NCI-H1105 treated with DMSO at 0.1 percent for 48 hours (cell line): ENCODE data around the gene CEP112.

ENCODE experiments used
- DNase-seq: peaks from one replicate; lab custom pipeline; 2025; lab: John Stamatoyannopoulos, UW

Gene CEP112

DNA sequence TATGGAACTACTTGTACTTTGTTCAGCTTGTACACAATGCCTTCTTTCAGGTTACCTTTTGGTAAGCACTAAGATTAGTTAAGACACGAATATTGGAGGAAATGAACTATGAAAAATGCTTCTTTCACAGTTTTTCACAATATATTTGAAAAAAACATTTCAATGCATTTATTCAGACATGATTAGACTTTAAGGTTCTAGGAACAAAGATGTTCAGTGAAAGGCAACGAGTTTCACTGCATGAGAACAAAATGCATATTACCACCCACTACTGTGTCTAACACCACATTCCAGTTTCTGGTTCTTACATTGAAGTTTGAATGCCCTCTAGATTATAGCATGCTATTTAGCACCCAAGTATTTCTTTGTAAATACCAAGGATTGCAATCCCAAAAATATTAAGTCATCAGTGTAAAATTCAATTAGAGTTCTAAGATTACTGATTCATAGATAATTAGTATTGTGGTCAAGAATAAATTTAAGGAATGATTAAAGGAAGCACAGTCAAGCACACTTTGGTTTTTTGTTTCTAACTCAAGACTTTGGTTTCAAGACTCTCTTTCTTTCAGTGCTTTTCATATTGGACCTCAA is 261.7 kb downstream of the CEP112 start:
- no peak for DNase-seq

DNA sequence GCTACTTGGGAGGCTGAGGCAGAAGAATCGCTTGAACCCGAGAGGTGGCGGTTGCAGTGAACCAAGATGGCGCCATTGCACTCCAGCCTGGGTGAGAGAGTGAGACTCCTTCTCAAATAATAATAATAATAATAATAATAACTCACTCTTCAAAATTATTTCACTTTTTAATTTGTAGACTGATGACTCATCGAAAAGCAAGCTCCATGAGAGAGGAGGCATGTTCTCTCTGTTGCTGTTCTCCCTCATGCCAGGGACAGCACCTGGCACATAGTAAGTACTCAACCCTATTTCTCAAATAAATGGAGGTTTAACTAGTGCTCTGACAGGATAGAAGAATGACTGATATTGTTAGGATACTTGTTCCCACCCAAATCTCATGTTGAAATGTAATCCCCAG is 265.3 kb downstream of the CEP112 start:
- DNase-seq, result no peak

DNA sequence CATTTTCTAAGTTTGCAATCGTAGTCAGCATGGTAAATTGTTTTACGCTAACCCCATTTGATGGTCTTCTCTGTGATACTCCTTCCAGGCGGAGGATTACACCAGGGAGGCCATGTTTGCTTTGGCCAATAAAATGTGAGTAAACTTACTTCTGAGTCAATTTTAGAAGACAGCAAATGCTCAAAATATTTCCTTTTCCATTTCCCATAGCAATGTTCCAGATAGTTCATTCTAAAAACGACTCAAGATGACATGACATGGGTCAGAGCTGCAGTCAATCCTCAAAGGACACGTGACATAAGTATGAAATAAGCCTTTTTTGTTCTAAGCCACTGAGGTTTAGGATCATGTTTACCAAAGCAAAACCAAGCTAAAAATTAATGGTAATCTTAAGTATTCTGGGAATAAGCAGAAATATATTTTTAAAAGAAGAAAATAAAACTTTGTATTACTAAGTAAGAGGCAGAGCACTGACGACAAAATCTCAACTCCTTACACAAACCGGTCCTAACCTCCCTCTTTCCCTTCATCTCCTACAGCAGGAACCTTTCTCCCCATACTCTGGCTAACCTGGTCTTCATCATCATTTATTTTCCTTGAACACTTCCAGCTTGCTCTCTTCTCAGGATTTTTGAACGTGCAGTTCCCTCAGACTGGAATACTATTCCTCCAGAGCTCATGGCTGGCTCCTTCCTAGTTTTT is 266.2 kb downstream of the CEP112 start:
- DNase-seq, result no peak

DNA sequence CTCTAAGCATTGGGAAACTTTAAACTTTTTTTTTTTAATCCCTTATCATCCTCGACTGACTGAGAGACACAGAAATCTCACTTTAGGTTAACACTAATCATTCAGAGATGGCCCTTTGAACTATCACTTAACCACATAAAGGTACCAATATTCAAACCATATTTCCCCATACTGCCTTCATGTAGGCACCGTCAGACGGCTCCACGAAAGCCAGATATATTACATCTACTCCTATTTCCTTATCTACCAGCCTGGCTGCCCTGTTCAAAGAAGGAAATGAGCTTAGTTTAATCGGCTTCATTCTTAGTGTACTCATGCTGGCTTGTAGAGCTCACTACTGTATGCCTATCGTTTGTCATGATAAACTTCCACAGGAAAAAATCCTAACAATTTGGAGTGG is 270.9 kb downstream of the CEP112 start:
- DNase-seq, result no peak

DNA sequence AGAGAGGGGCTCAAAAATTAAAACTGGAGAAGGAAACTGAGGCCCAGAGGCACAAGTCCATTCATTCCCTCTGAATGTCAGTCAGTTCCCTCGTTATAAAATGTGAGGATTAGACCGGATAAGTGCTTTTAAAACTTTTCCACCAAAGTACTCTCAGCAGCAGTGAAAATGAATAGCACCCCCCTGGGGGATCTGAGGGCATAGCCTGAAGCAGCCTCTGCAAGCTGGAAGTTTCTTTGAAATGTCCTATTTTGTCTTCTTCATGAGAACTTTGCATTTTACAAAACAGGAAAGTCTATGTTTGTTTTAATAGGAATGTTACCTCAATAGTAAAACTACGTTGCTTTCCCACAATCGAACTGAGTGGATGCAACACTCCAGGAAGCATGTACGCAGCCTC is 273.0 kb downstream of the CEP112 start:
- no peak for DNase-seq

DNA sequence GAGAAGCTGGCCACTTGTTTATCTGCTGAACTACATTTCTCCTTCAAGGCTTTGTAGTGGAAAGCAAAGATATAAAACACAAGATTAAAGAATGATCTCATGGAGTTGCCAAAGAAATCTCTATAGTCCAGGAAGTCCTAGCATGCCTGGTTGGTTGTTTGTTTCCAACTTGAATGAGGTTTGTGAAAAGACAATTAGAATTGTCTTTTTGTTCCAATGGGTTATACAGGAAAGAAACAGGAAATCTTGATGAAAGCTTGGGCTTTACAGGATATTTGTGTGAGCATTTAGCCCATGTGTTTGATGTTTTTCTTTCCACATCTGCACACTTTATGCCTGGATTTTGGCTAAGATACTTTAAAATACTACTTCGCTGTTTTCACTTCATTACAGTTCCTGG is 273.4 kb downstream of the CEP112 start:
- DNase-seq, result no peak

DNA sequence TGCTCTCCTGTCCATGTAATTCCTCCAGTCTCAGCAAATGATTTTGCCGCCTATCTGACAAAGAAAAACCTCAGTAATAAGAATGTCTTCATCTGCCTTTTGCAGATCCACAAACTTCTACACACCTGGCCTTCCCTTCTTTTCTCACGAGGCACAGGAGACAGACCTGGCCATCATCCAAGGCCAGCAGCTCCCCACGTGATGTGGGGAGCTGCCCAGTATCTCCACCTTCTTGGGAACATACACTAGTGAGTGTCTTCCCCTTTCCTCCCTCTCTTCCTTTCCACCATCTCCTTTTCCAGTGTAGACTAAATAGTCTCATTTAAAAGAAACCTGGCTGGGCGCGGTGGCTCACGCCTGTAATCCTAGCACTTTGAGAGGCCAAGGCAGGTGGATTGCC is 274.4 kb downstream of the CEP112 start:
- no peak for DNase-seq

DNA sequence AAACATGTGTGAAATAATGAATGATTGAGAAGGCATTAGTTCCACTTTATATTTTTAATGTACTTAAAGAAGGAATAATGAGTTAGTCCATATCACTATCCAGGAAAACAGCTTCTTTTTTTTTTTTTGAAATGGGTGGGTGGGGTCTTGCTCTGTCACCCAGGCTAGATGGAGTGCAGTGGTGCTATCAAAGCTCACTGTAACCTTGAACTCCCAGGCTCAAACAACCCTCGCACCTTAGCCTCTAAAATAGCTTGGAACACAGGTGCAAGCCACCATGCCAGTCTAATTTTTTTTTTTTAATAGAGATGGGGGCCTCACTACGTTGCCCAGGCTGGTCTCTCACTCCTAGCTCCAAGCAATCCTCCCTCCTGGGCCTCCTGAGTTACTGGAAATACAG is 275.5 kb downstream of the CEP112 start:
- DNase-seq, result no peak

DNA sequence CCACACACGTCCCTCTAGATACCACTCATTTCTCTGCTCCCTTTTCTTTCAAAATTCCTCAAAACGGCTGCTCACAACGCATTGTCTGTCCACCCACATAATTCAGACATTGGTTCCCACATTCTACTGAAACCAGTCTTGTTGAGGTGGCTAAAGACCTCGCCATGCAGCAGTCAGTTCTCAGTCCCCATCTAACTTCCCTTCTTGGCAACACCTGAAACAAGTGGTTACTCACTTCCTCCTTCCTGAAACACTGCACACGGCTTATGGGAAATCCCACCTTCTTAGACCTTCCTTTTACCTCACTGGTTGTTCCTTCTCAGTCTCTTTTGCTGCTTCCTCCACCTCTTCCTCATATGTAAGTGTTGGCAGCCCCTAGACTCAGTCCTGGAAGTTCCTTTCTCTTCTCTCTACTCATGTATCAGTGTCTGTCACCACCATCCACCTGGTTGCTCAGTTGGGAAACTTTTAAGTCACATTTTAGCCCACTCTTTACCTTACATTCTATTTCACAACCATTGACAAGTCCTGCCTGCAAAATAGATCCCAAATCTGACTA is 277.1 kb downstream of the CEP112 start:
- no peak for DNase-seq

DNA sequence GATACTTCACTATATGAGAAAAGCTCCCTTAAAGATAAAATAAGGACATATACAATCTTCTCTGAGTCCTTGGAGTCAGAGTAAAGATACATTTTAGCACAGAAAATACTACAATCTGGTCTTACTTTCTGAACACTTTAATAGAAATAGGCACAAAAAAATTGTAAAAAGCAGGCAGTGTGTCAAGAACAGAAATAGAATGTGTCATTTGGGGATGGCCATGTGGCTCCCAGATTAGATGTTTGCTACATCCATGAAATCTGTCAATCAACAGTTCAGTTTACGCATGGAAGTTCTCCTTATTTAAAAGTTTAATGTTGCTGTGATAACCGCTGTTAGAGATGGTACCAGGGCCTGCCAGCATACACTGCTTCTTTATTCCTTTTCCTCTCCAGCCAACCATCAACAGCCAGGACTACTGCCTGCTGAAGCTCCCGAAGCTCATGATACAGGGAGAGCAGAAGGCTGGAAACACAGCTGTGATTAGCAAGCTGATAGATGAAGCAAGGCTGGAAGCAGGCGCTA is 278.5 kb downstream of the CEP112 start:
- no peak for DNase-seq

DNA sequence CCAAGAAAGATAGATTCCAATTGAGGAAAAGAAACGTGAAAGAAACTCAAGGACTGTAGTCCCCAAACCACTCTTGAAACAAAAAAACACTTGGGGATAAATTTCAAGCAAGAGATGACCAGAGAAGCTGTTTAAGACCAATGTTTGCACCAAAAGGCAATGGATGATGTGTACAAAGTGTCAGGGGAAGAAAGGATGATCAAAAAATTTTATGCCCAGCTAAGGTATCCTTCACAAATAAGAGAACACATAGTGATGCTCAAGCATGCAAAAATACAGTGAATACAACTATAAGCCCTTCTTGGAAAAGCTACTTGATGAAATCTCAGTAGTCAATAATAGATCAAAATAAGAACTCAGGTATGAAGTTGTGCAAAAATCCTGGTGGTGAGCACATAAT is 281.1 kb downstream of the CEP112 start:
- DNase-seq, result no peak

DNA sequence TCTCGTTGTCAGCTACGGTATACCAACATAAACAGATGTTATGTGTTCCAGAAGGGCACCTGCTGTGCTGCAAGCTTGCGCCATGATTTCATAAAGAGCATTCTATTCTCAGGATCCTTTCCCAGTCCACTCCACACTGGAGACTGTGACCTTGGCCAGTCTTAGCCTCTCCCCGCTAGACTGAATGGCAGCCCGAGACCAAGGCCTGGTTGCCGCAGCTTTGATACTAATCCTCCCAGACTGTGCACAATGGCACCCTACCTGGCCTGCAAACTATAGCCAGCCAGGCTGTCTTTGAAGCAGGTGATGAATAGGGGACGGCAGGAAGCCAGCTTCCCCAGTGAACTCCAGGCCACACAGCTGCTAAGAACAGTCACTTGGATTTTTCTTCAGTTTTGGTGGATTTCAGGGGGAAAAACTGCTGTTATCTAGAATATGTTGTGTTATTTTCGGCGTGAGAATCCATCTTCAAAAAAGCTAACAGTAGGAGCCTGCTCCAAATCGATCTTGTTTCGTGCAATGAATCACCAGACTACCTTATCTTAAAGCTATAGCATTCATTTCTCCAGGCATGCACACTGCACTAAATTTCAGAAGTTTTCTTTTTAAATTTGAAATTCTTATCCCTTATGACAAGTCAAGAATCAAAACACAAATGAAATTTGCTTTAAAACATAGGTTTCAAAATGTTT is 289.0 kb downstream of the CEP112 start:
- no peak for DNase-seq

DNA sequence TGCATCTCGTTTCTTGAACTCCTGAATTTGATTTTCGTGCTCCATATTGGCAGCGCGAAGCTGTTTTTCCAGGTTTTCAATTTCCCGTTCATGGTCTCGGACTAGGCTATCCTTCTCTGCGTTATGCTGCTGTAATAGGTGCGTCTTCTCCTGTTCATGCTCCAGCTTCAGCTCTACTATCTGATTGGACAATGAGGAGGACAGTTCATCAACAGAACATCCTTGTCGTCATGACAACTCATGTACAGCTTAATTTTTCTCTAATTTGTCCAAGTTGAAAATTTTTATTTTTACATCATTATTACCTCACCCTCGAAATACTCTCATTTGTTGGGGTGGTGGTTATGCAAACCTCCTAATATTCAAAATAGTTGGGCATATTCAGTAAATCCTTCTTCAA is 289.8 kb downstream of the CEP112 start:
- no peak for DNase-seq

DNA sequence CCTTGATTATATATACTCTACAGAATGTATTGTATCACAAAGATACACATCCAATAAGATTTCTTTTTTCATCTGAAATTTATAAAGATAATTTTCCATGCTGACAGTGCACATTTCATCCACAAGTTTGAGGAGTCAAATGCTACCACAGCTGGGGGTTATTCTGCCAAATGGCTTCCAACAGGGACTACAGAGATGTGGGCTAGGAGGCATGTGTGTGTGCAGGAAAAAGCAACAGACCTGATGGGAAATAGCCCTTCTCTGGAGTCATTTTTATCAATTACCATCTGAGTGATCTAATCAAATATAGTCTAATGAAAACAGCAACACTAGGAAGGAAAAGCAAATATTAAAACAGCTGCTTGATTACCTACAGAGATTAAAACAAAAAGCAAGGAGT is 290.5 kb downstream of the CEP112 start:
- DNase-seq, result no peak

DNA sequence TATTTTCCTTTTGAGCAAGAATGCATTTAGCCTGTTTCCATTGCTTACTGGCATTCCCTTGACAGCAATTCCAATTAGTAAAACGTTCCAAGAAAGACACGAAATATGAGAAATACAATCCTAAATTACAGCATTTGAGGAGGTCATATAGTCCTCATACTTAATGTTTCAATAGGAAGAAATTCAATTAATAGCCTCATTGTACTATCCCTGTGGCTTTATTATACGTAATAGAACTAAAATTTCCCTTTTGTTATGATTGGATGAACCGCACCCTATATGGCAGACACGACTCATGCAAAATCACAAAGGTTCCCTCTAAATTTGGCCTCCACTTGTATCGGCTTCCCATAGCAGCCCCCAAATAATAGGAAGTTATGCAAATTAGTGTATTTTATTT is 291.7 kb downstream of the CEP112 start:
- no peak for DNase-seq

DNA sequence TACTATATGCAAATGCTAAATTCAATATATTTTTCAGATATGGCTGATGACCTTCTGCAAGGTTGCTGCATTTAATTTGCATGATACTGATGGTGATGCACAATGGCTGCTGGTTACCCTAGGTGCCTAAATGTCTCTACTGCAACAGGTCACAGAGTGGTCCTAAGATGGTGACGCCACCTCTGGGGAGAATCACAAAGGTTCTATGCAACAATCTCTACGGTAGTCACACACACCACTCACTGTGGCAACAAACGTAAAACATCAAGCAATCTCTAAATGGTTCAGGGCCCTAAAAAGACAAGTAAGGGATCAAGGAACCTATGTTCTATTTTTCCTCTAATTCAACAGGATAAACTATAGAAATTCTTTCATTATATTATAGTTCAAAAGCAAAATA is 293.3 kb downstream of the CEP112 start:
- DNase-seq, result no peak

DNA sequence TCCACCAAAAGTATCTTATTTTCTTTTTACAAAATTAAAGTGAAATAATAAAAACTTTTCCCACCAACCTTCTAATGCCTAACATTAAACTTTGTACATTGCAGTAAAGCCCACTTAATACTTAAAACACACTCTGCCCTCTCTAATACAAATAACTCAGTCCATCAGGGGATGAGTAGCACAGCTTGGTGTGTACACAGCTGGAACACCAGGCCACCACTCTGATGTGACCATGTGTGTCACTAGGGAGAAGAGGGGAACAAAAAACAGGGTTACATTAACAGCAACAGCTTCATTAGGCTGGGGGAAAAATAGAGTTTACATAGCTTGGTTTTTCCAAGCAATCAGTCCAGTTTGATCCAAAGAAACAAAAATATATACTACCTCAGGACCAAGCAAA is 295.0 kb downstream of the CEP112 start:
- no peak for DNase-seq

DNA sequence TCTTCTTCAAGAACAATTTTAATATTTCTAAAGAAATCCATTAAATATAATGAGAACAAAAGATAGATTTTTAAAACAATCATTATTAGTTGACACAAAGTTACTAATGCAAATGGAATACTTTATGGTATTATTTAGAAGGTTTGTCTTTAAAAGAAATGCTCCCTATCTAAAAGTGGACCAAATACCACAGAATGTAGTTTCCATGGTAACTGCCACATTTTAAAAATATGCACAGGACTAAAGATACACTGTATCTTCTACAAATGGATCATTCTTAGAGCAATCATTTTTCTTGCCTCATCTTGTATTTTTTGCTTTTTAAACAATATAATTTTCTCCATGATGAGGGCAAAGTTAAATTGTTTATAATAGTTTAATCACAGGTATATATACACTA is 296.0 kb downstream of the CEP112 start:
- DNase-seq, result no peak

DNA sequence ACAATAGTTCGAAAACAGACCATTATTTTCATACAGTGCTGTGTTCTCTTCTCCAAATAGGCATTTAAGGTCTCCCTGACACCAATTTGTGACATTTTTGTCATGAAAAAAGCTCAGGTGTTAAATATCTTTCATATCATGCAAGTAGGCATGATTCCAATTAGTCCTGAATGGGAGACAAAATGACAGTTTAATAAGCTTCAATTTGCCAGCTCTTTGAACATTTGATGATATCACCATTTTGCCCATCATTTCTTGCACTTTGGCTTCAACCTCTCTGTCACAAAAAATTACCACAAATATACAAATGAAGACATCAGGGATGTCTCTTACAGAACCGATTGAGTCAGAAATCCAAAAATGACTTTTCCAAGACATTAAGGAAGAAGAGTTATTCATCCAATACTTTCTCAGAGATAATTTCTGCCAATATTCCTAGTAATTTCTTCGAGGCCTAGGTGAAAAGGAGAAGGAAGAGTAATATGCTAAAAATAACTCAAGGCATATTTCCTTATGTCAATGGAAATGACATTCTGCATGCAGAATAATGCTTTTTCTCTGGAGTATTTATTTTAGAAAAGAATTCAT is 298.1 kb downstream of the CEP112 start:
- DNase-seq, result no peak

DNA sequence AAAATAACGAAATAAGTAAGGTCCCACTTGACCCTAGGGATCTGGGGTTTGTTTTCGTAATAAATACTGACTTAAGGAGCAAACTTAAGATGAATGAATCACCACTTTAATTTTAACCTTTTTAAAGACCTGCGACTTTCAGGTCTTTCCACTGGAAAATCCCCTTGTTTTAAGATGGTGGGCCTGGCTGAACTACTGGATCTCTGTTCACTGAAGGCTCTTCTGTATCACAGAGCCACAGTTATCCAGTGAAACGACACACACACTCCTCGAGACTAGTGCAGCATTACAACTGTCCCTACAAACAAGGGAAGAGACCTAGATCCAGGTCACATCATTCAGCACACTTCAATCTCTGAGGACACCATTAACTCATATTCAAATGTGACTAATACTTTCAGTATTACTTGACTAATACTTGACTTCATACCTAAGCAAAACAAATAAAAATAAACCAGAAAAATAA is 299.0 kb downstream of the CEP112 start:
- DNase-seq, result no peak

DNA sequence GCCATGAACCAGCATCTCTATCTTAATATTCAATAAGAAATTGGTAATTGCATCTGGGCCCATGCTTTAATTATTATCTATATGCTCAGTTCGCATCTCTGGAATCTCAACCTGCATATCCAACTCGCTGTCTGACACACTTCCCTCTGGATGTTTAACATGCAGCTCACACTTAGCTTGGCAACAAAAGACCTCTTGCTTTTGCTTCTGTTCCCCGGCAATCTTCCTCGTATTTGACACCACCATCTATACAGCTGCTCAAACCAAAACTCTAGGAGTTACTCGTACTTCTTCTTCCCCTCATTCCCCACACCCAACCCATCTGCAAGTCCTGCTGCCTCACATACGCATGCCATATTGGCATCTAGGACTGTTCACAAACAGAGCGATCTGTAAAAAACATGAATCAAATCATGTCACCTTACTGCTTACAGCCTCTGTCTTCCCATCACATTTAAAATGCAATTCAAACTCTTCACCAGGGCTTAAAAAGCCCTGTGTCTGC is 300.6 kb downstream of the CEP112 start:
- DNase-seq, result no peak

DNA sequence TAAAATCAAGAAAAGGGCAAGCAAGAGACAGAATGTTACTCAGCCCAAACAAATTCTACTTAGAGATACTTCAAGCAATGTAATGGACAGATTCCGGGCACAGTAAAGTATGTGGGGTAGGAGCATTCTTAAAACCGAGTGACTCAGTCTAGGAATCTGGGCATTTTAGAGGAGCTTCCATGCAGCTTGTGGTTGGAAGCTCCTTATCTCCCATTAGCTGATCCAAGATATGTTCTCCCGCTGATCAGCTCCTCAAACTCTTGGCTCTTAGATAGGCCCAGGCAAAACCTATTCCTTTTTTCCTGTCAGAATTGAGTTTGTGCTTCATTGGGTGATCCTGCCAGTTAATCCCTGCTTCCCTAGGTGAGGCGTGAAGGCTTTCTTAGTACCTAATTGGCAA is 303.3 kb downstream of the CEP112 start:
- DNase-seq, result no peak
